NCI-H526 (cell line): ENCODE data around the gene LAD1.

Experiments used
- DNase-seq, 2 experiments: peaks; one replicate each; lab custom pipeline; 2025; lab: John Stamatoyannopoulos, UW

Gene LAD1, protein sequence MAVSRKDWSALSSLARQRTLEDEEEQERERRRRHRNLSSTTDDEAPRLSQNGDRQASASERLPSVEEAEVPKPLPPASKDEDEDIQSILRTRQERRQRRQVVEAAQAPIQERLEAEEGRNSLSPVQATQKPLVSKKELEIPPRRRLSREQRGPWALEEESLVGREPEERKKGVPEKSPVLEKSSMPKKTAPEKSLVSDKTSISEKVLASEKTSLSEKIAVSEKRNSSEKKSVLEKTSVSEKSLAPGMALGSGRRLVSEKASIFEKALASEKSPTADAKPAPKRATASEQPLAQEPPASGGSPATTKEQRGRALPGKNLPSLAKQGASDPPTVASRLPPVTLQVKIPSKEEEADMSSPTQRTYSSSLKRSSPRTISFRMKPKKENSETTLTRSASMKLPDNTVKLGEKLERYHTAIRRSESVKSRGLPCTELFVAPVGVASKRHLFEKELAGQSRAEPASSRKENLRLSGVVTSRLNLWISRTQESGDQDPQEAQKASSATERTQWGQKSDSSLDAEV

DNA sequence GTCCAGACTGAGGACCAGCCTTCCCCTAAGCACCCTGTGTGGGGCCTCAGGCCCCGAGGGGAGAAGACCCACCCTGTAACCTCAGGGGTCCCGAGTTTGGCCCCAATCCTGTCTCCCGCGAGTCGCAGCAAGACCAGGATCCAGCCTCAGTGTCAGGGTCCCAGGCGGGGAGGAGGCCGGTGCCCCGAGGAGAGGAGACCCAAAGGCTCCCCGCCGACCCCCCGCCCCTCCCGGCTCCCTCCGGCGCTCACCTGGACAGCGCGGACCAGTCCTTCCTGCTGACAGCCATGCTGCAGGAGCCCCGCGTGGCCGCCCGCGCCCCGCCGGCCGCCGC lies at the start of gene LAD1:
LAD1 (minus strand) TSS at position 307 of the 334 bp plus-strand sequence; CDS start at position 289, 18 bp downstream.
- DNase-seq = no peak

DNA sequence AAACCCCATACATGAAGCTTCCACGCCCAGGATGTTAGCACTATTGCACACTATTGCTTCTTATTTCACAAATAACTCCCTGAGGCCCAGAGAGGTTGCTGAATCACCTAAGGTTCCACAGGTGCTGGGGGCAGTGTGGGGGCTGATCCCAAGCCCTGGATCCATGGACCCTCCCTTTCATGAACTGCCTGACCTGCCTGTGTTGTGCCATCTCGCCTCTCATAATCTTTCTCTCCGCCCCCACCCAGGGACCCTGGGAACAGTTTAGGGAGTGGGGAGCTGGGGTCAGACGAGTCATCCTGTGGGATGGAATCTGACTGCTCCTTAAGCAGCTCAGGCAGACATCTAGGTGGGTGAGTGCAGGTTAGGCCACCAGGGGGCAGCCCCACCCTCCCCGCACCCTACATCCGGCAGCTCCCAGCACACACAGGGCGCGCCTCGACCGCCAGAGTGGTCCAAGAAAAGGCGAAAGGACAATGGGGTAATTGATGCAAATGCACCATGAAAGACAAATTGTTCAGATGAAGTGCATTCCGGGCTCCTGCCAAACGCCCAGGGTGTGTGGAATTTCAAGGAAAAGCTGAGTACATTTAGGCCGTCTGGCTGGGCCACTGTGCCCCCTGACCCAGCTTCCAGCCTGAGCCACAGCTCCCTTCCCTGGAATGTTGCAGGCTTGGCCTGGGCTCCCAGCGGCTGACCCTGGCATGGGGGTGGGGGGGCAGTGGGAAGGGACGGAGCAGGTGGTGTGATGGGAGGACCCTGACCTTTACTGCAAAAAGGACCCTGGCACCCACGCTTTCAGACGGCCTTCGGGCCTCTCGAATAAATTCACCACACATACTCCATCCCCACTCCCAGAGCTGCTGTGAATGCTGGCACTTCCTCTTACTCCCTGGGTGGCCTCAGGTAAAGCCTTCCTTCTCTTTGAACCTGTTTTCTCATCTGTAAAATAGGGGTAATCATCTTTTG lies 49.1 kb upstream of the LAD1 start:
- peak in 1 of 2 experiments; percentile 70 for DNase-seq

DNA sequence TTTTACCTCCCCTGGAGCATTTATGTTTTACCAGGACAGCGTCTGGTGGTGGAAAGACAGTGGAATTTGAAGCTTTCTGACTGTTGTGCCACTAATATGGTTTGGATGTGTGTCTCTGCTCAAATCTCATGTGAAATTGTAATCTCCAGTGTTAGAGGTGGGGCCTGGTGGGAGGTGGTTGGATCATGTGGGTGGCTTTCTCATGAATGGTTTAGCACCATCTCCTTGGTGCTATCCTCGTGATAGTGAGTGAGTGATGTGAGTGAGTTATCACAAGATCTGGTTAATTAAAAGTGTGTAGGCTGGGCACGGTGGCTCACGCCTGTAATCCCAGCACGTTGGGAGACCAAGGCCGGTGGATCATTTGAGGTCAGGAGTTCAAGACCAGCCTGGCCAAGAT lies 46.2 kb upstream of the LAD1 start:
- no peak for DNase-seq

DNA sequence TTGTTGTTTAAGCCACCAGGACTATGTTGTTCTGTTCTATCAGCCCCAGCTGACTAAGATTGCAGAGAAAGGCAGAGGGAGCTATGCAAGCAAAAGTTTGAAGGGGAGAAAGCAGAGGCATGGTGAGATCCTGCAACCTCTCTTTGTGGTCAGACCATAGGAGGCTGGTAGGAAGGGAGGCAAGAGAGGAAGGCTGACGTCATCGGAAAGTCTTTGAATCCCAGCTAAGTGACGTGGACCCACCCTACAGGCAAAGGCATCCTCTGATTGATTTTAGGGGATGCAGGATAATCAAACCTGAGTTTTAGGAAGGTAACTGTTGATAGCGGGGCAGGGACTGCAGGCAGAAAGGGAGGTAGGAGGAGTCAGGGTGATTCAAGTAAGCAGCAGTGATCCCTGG lies 45.7 kb upstream of the LAD1 start:
- no peak for DNase-seq

DNA sequence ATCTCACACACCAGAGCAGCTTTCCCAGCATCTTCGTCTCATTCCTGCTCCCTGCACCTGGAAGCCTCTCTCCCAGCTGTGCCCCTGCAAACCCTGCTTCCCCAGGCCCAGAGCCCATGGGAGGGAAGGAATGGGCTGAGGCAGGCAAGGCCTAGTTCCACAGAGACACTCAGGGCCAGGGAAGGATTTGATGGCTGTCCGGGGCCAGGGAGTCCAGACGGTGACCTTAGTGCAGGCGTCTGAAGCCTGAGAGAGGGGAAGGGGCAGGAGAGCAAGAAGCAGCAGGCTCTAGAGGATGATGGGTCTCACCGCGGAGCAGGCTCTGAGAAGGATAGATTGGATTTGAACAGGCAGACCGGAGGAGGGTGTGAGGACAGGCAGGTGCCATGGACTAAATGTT lies 44.6 kb upstream of the LAD1 start:
- DNase-seq = no peak

DNA sequence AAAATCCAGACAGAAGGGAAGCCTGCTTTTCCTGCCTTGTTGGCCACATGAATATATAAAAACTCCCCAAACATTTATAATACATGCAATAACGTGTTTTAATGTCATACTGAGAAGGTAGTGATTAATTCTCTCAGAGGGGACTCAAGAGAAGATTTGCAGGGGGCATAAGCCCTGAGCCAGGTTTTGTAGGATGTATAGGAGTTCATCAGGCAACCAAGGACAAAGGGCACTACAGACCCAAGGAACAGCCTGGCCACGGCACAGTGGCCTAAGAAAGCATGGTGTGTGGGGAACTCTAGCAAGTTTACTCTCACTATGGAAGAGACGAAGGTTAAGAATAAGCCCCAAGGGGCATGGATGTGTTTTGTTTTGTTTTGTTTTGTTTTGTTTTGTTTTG lies 37.8 kb upstream of the LAD1 start:
- DNase-seq = no peak

DNA sequence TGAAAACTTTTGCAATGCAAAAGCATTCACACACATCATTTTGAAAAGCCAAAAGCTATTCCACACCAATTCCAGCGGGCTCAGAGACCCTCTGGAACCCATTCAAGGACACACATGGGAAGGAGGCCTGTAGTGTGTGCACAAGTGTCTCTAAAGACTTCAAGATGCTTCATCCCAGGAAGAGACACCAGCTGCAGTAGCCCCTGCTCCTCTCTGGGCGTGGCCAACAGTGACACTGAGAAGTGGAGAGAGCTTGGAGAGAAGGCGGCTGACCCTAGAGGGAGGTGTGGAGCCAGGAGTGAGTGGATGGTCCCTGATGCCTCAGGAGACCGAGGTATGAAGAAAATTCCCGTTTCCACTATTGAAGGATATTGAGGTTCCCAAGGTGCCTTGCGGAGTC lies 37.3 kb upstream of the LAD1 start:
- DNase-seq = no peak

DNA sequence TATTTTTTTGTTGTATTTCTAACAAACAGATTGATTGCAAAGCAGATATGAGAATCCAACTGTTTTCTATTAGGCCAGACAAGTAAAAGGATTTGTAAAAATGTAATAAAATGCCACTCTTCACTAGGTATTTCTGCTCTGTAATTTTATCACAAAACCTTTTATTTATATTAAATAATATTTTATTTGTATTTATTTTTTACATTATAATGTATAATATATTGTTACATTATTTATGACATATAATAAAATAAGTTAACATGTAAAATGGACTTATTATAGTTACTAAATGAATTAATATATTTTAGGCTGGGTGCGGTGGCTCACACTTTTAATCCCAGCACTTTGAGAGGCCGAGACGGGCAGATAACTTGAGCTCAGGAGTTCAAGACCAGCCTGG lies 35.1 kb upstream of the LAD1 start:
- no peak for DNase-seq

DNA sequence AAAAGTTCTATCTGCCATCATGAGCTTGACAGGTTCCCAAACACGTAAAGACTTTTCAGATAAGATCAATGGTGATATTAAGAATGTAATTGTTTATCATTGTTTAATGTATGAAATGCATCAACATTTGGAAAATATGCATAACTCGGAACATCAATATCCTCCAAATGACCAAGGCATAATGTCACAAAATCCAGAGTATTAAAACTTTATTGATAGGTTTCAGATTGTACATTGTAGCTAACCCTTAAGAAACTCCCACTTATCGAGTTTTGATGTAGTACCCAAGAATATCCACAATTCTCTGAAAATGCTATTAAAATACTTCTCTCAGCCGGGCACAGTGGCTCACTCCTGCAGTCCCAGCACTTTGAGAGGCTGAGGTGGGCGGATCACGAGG lies 34.5 kb upstream of the LAD1 start:
- no peak for DNase-seq

DNA sequence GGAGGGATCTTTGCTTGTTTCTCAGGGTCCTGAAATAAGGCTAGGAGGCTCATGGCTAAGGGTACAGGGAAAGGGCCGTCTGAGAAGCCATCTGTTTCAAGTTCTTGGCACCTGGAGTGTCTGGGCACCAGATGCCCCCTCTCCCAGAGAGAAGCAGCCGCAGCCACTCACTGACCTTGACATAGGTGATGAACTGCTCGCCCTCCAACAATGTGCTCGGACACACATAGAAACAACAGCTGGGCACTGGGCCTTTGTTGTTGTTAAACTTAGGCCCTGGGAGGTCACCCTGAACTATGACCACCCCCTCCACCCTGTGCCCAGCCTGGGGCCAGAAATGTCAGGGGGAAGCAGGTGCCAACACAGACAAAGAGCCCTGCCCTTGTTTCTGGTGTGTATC lies 31.7 kb upstream of the LAD1 start:
- no peak for DNase-seq

DNA sequence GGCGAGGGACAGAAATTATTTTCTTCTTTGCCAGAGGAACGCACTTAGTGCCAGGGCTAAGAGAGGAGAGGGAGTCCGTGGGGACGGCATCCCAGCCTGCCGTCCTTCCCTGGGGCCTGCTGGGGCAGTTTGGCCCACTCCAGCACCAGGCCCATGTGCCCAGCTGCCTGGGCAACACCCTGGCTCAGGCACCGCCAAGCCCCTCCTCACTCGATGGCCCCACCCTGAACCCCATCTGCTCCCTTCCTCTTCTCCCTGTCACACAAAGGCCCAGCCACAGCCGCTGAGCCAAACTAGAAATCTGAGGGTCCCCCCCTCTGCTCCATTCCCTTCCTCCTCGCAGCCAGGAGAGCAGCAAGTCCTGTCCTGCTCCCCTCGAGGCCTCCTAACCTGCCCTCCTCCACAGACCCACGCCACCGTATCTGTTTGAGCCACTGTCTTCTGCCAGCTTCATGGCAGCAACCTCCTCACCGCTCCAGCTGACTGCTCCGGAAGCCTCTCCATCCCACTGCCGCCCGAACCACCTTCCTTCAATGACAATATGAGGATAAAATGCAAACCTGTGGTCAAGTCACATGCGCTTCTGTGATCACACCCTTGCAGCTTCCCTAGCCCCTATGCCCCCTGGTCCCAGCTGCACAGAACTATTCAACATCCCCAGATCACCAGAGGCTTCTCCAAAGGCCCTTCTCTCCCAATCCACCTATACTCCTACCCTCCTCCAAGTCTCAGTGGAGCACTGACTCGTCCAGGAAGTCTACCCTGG lies 30.8 kb upstream of the LAD1 start:
- peak in 1 of 2 experiments; percentile 62 for DNase-seq

DNA sequence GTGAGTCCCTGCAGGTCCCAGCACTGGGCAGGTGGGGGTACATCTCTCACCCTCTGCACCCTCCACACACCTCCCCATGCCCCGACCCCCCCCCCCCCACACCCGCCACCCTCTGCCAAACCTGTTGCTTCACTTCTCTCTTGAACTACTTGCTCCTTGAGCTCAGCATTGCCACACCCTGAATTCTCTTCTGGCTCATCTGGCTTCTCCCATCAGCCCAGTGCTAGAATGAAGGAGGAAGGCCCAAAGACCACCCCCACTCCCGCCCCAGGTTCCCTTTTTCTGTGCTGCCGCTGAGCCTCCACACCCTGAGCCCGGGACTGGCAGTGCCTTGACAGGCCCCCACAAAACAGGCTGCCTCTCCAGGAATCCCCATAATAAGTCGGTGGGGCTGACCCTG lies 28.8 kb upstream of the LAD1 start:
- DNase-seq = no peak

DNA sequence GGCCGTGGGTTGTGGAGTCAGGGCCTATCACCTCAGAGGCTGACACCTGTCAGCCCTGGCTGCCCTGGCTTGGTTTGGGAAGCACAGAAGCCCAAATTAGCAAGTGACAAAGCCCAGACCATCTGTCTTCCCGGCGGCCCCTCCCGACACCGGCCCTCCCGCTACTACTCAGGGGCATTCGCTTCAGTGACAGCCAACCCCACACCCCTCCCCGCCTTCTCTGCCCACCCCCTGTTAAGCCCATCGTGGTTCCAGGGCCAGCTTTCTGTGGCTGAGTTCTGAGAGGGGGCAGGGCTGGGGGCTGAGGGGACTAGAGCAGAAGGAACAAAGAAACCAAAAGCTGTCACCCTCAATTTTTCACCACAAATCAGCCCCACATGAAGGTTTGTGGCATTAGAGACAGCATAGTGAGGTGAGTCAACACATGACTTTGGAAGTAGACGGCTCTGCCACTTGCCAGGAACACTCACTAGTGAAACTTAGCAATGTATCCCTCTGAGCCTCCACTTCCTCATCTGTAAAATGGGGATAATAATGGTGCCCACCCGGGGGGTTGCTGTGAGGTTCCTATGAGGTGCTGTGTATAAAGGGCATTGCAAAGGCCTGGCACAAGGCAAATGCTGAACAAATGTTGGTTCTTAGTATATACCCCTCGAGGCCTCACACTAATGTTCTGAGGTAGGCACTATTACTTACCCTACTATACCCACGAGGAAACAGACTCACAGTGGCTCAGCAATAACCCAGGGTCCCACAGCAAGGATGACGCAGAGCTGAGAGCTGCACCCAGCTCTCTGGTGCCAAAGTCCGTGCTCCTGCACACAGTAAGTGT lies 27.6 kb upstream of the LAD1 start:
- no peak for DNase-seq

DNA sequence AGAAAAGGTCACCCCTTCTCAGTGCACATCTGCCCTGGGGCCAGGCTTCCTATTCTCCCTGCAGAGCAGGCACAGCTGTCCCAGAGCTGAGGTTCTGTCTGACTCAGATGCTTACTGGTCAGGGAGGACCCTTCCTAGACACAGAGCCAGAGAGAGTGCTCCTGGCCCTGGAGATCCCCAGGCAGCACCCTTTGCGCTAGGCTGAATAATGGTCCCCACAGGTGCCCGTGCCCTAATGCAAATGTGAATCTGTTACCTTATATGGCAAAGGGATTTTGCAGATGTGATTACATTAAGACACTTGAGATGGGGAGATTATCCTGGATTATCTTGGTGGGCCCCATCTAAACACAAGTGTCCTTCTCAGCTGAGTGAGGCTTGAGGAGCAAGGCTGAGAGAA lies 25.0 kb upstream of the LAD1 start:
- DNase-seq = no peak

DNA sequence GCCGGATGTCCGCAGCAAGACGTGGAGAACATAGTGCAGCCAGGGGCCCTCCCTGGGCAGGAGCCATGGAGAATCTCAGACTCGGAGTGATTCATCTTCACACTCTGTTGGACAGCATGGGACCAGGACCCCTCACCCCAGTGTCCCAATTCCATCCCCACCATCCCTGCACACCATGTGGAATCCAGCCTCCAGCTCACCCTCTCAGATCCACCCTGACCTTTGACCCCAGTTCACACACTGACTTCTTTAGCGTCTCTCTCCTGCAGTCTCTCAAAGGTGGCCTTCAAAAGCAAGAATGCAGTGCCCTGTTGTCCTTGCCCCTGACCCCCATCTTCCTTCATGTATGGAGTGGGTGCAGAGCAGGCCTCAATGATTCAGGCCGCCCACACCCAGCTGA lies 24.5 kb upstream of the LAD1 start:
- DNase-seq = no peak

DNA sequence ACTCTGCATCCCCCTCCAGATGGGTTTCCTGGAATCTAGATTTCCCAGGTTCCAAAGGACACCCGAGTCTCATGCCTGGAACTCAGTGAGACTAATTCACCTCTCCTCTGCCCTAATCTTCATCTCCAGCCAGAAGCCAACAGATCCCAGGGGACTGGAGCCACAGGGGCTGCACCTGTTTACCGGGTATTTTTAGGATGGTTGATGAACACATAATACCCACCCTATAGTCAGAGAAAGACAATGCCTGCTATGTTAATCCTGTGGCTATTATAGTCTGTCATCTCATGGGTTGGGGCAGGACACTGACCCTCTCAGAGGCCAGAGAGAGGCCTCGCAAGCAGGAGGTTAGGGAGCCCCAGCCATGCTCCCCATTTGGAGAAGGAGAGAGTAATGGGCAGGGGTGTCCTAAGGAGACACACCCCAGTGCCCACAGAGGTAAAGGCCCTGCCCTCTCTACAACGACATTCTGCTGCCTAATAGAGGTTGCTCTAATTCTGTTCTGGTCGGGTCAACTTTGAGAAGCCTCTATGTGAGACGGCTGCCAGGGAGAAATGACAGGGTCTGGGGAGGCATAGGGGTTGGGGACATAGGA lies 23.4 kb upstream of the LAD1 start:
- DNase-seq = peak in 1 of 2 experiments; percentile 19

DNA sequence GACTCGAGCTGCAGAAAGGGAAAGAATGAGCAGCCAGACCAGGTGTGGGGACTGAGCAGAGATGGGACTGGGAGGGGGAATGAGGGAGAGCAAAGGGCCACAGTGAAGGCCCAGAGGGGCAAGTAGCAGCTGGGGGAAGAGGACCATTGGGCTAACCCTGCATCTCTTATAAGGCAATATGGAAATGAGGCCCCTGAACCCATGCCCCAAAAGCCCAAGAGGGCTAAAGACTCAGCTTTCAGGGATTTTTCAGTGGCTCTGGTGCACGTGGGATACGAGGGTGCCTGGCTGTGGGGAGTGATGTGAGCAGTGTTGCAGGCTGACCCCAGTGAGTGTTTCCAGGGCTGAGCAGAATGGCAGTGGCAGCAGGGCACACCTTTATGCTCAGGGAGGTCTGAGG lies 22.9 kb upstream of the LAD1 start:
- no peak for DNase-seq

DNA sequence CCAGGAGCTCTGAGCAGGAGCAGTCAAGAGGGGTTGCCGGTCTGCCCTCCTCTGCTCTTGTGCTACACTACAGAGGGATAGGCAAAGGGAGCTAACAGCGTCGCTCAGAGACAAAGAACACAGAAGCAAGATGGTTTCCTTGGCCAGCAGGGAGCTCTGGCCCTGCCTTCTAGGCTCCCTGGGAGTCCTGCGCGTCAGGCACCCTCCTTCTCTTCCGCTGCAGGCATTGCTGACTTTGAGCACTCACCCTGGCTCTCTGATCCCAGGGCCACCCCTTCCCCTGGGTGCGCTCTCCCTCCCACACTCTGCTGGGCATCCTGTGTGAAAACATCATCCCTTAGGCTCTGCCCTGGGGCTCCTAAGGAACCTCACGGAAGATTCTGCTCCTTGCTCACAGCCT lies 21.9 kb upstream of the LAD1 start:
- no peak for DNase-seq

DNA sequence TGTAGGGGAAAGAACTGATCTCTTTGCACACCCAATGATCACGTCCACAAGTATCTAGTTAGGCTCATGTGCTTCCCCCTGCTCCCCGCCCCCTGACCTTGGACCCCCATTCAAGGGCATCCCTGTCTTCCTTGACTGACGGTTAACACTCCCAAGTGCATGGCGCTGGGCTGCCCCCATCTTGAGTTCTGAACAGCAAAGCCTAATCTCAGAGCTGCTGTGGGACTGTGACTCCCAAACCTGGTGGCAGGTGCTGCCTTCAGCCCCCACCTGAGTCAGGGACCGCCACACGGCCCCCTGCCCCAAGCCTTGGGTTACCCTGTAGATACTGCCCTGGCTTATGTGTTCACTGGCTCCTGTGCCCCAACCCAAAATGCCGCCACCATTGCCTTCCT lies 21.5 kb upstream of the LAD1 start:
- no peak for DNase-seq

DNA sequence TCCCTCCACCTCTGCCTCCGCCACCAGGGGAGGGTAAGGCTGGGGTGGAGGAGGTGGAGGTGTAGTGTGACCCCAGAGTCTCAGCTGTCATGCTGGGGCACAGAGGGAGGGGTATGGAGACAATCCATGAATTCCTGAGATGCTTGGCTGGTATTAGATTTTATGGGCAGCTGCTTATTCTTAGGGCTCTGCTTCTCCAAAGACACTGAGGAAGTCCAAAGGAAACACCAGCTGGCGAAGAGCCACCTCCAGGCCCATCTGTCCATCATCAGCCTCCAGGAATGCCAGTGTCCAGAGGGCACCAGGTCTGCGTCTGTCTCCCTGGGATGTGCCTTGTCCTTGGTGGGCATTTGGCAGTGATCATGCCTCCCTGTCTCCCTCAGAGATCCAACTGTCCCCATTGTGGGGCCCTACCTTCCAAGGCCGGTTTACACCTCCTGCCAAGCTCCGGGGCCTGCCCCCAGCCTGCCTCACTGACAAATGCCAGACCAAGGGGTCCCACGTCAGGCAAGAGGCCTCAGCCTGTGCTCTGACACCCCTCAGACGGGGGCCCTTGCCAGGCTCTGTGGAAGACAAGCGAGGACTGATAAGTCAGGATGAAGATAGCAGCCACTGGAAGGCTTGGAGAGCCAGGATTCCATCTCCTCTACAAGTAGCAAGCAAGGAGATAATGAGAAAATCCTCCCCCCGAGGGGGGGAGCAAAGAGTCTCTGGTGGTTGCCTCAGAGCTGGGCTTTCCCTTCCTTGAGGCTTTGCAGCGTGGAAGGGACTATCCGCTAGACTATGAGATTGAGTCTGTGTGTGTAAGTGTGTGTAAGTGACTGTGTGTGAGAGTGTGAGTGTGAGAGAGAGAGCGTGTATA lies 20.9 kb upstream of the LAD1 start:
- DNase-seq = no peak
